ENCODE data around the gene TCEA3.

- no peak for TF ChIP-seq POLR2AphosphoS5 (IDR thresholded peaks at IDR 0.05)
- TF ChIP-seq EP300 (IDR thresholded peaks at IDR 0.05), result no peak
- TF ChIP-seq, protein P1, sequence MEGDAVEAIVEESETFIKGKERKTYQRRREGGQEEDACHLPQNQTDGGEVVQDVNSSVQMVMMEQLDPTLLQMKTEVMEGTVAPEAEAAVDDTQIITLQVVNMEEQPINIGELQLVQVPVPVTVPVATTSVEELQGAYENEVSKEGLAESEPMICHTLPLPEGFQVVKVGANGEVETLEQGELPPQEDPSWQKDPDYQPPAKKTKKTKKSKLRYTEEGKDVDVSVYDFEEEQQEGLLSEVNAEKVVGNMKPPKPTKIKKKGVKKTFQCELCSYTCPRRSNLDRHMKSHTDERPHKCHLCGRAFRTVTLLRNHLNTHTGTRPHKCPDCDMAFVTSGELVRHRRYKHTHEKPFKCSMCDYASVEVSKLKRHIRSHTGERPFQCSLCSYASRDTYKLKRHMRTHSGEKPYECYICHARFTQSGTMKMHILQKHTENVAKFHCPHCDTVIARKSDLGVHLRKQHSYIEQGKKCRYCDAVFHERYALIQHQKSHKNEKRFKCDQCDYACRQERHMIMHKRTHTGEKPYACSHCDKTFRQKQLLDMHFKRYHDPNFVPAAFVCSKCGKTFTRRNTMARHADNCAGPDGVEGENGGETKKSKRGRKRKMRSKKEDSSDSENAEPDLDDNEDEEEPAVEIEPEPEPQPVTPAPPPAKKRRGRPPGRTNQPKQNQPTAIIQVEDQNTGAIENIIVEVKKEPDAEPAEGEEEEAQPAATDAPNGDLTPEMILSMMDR (IDR thresholded peaks at IDR 0.05), result no peak
Measured at GRCh38 chr1:23401313-23401712, 23.2 kb downstream of the TCEA3 start.

Data from esophagus muscularis mucosa (tissue), 4 donors.